Smooth muscle cell (in vitro differentiated cells): ENCODE measurements around the gene WWC2. TPM values are rescaled to one million over a fixed set of nuclear protein-coding genes. Genes with fewer than 3 reads are reported as not detected.

Experiments
- DNase-seq: peaks from one replicate; lab custom pipeline; 2025; ENCODE audit not compliant: unreplicated experiment; lab: John Stamatoyannopoulos, UW
- H2AFZ ChIP-seq: fragments of 200-600 bp; sonication (generic); 2 replicates; pipeline ENCODE4 v1.6.0; 2016; ENCODE audit warnings: antibody characterized with exemption, low read depth, mild to moderate bottlenecking
- H3F3A ChIP-seq: fragments of 200-600 bp; sonication (generic); 2 replicates; pipeline ENCODE4 v1.6.0; 2017; ENCODE audit warnings: antibody characterized with exemption, low read depth
- H3K27ac ChIP-seq: fragments of 200-600 bp; sonication (generic); 2 replicates; pipeline ENCODE4 v1.5.1; 2016; ENCODE audit warnings: low read depth, mild to moderate bottlenecking
- H3K27me3 ChIP-seq: fragments of 200-600 bp; sonication (generic); 2 replicates; pipeline ENCODE4 v1.6.1; 2016; ENCODE audit warnings: low read depth, mild to moderate bottlenecking
- H3K36me3 ChIP-seq: fragments of 200-600 bp; sonication (generic); 2 replicates; pipeline ENCODE4 v1.5.1; 2016; ENCODE audit warnings: low read depth
- H3K4me1 ChIP-seq: fragments of 200-600 bp; sonication (generic); 2 replicates; pipeline ENCODE4 v1.5.1; 2016; ENCODE audit warnings: low read depth
- H3K4me2 ChIP-seq: fragments of 200-600 bp; sonication (generic); 2 replicates; pipeline ENCODE4 v1.6.0; 2016; ENCODE audit warnings: mild to moderate bottlenecking
- H3K4me3 ChIP-seq: fragments of 200-600 bp; sonication (generic); 2 replicates; pipeline ENCODE4 v1.5.1; 2016; ENCODE audit warnings: mild to moderate bottlenecking
- H3K79me2 ChIP-seq: fragments of 200-600 bp; sonication (generic); 2 replicates; pipeline ENCODE4 v1.6.0; 2016; ENCODE audit warnings: low read depth, mild to moderate bottlenecking
- H3K9ac ChIP-seq: fragments of 200-600 bp; sonication (generic); 2 replicates; pipeline ENCODE4 v1.6.0; 2016; ENCODE audit warnings: low read depth
- H3K9me3 ChIP-seq: fragments of 200-600 bp; sonication (generic); replicated peaks from 2 replicates; pipeline ENCODE4 v1.5.1; 2016; ENCODE audit warnings: low read depth
- H4K20me1 ChIP-seq: fragments of 200-600 bp; sonication (generic); 2 replicates; pipeline ENCODE4 v1.6.0; 2016; ENCODE audit warnings: low read depth
- CTCF ChIP-seq: fragments of 200-600 bp; sonication (generic); IDR thresholded peaks from 2 replicates; pipeline ENCODE4 v1.5.1; 2017; ENCODE audit warnings: borderline replicate concordance, mild to moderate bottlenecking, antibody characterized with exemption; ENCODE audit not compliant: insufficient read depth, poor library complexity, severe bottlenecking
- WGBS: methylation state at CpG from one replicate; pipeline ENCODE4 v1.1.7; 2016; ENCODE audit warnings: low lambda C conversion rate; 5-methylcytosine and 5-hydroxymethylcytosine counted together
- polyA plus RNA-seq: library from polyadenylated mRNA; unstranded; fragments of >200 nt; fragmentation: Nextera tagmentation; extraction: Ambion mirVana; gene quantifications from 2 replicates; pipeline ENCODE4 v1.2.1, GENCODE V29; 2016
- total RNA-seq: library from RNA; depleted of rRNA; stranded (reverse); fragments of >200 nt; gene quantifications from 2 replicates; pipeline ENCODE4 v1.2.3, GENCODE V29; 2014

Gene WWC2
- total and polyA plus RNA-seq, 2 experiments from 2014 or later = 11.2 to 13.5 TPM

- Histone ChIP-seq H3K36me3 (no peaks in the 10 kb centered on the region), H3K4me3 (no peak overlapping the region), H3K79me2 (no peaks in the 10 kb centered on the region), H4K20me1 (no peaks in the 10 kb centered on the region), H3K4me1 (no peaks in the 10 kb centered on the region), H3K27me3 (no peaks in the 10 kb centered on the region), H3K4me2 (no peak overlapping the region), H2AFZ (no peak overlapping the region), H3K9ac (no peak overlapping the region), H3K27ac (no peak overlapping the region), H3K9me3 (no peaks in the 10 kb centered on the region), H3F3A (no peaks in the 10 kb centered on the region)
- WGBS = 95% methylated on average over 7 of the region's 7 CpGs
- no peak for TF ChIP-seq CTCF
- no peak for DNase-seq
These were observed 244.7 kb downstream of the WWC2 start for GRCh38 chr4:183343730-183344129.

GRCh38 chr4:183344523-183345255 is 245.6 kb downstream of the WWC2 start:
- 91% methylated on average over 15 of the region's 15 CpGs for WGBS
- no peak for TF ChIP-seq CTCF

GRCh38 chr4:183345261-183345660 is 246.2 kb downstream of the WWC2 start:
- no peaks in the 10 kb centered on the region for H3F3A ChIP-seq
- no peak for DNase-seq
- 90% methylated on average over 4 of the region's 4 CpGs for WGBS
- H3K9ac ChIP-seq = no peak overlapping the region
- no peaks in the 10 kb centered on the region for H4K20me1 ChIP-seq
- H3K9me3 ChIP-seq = no peaks in the 10 kb centered on the region
- no peaks in the 10 kb centered on the region for H3K79me2 ChIP-seq
- no peaks in the 10 kb centered on the region for H3K4me1 ChIP-seq
- no peak overlapping the region for H3K4me3 ChIP-seq
- no peak overlapping the region for H2AFZ ChIP-seq
- H3K27me3 ChIP-seq = no peaks in the 10 kb centered on the region
- no peak overlapping the region for H3K4me2 ChIP-seq
- H3K27ac ChIP-seq = no peak overlapping the region
- no peaks in the 10 kb centered on the region for H3K36me3 ChIP-seq
- no peak for TF ChIP-seq CTCF

More at GRCh38 chr4:183344523-183345255, 245.6 kb downstream of the WWC2 start:
- Histone ChIP-seq H3K36me3 (no peaks in the 10 kb centered on the region), H3K9me3 (no peaks in the 10 kb centered on the region), H3K27ac (no peak overlapping the region), H2AFZ (no peak overlapping the region), H3K9ac (no peak overlapping the region), H3K4me3 (no peak overlapping the region), H4K20me1 (no peaks in the 10 kb centered on the region), H3K27me3 (no peaks in the 10 kb centered on the region), H3K4me2 (no peak overlapping the region), H3K4me1 (no peaks in the 10 kb centered on the region), H3F3A (no peaks in the 10 kb centered on the region), H3K79me2 (no peaks in the 10 kb centered on the region)
- DNase-seq = no peak

DNA sequence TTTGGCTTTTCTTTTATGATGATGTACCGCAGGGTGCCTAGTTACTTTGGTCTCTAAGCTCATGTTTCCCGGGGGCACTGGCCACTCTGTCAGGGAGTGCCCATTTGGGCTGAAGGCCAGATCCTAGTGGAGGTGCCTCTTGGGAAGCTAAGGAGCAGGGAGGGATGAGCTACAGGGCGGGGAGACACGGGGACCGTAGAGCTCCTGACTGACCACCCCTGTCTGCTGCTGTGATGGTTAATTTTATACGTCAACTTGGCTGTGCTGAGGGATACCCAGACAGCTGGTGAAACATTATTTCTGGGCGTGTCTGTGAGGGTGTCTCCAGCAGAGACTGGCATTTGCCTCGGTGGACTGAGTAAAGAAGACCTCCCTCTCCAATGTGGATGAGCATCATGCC is 248.1 kb downstream of the WWC2 start:
- WGBS = 95% methylated on average over 8 of the region's 8 CpGs
- H2AFZ ChIP-seq = no peak overlapping the region
- no peak overlapping the region for H3K27ac ChIP-seq
- no peak for DNase-seq
- H3K9me3 ChIP-seq = no peaks in the 10 kb centered on the region
- no peaks in the 10 kb centered on the region for H4K20me1 ChIP-seq
- H3K4me1 ChIP-seq = no peaks in the 10 kb centered on the region
- H3K36me3 ChIP-seq = no peaks in the 10 kb centered on the region
- H3K27me3 ChIP-seq = no peaks in the 10 kb centered on the region
- no peaks in the 10 kb centered on the region for H3K79me2 ChIP-seq
- H3K9ac ChIP-seq = no peak overlapping the region
- no peak overlapping the region for H3K4me2 ChIP-seq
- no peaks in the 10 kb centered on the region for H3F3A ChIP-seq
- TF ChIP-seq CTCF = no peak
- no peak overlapping the region for H3K4me3 ChIP-seq
